Inflammatory macrophage treated with lipopolysaccharide for 4 hours (primary cell): Measurements from ENCODE around the gene PHF11.

Experiments
- DNase-seq: peaks from one replicate; pipeline ENCODE4 v3.0.0-alpha.2; 2020

The PHF11 gene

DNA sequence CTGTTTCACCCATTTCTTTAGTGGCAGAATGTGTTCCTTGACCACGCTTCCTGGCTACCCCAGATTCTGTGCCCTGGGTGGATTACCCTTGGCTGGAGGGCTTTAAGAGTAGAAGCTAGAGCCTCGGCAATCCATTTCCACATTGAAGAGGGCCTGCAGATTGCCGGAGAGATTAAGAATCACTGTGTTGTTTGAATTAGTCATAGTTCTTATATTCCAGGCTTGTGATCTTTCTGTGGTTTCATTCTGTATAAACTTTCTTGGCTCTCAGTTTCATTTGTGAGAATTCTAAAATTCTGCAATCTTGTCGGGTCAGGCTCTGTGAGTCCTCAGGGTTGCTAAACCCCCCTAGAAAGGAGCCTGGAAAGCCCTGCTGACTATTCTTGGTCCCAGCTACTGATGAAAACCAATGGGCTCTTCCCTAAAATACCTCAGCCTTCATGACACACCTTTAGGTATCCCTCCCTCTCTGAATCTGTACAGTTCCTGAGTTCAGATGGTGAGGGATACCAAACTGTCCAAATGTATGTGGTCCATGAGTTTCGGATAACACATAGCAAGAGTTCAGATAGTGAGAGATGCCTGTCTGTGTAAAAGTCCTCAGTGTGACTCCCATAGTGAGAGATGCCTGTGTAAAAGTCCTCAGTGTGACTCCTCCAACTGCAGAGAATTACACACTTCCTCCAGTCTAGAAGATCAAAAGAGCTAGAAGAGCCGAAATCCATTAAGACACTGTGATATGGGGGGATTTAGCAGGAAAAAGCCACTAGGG lies 4.3 kb downstream of the PHF11 start:
- peak; percentile 65 for DNase-seq

DNA sequence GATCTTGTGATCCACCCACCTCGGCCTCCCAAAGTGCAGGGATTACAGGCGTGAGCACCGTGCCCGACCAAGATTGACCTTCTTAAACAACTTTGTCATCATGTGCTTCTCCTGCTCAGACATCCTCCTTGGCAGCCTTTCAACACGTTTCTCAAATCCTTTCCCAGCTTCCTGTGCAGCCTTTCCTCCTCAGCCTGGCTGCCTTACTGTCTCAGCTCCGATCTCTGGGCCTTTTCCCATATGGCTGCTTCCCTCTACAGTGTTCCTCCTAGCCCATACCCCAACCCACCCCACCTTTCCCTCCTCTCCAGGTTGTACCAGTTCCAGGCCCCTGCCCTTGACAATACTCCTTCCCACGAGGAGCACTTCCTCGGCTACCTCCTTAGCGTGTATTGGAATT lies 7.2 kb downstream of the PHF11 start:
- DNase-seq = no peak

DNA sequence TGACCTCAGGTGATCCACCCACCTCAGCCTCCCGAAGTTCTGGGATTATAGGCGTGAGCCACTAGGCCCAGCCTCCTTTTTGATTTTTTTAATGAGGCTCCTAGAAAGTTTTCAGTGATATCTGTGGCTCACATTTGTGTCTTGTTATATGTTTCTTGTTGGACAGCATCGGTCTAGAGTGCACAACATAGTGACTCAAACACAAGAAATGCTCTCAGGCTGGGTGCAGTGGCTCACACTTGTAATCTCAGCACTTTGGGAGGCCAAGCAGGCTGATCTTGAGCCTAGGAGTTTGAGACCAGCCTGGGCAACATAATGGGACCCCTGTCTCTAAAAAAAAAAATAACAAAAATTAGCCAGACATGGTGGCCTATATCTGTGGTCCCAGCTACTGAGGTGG lies 8.2 kb downstream of the PHF11 start:
- no peak for DNase-seq

GRCh38 chr13:49512578-49512977 lies 16.8 kb downstream of the PHF11 start:
- DNase-seq = no peak

GRCh38 chr13:49516467-49516866 lies 20.7 kb downstream of the PHF11 start:
- DNase-seq = no peak

- DNase-seq = no peak
These were observed 21.7 kb downstream of the PHF11 start for GRCh38 chr13:49517461-49517860.

- no peak for DNase-seq
These were observed 25.5 kb downstream of the PHF11 start for GRCh38 chr13:49521224-49521623.

DNA sequence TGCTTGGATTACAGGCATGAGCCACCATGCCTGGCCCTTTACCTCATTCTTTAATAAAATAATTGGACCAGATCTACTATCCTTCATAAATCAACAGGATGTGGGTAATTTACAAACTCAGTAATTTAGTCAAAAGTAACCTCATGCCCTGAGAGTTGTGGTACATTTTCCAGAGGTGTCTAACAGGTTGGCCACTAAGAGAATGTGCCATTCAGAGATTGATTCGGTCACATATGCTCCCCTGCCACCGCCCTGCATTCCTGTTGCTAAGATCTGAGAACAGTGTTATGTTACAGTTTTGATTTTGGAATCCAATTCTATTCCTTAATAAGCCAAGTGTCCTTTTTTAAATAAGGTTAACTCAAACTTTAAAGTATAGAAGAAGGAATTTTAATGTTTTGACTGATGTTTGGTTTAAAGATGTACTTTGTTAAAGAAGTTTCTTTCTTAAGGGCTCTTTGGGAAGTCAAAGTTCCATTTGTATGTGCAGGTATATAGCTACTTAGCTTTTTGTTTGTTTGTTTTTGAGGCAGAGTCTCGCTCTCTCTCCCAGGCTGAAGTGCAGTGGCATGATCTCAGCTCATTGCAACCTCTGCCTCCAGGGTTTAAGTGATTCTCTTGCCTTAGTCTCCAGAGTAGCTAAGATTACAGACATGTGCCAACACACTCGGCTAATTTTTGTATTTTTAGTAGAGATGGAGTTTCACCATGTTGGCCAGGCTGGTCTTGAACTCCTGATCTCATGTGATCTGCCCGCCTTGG lies 29.2 kb downstream of the PHF11 start:
- DNase-seq = no peak

DNA sequence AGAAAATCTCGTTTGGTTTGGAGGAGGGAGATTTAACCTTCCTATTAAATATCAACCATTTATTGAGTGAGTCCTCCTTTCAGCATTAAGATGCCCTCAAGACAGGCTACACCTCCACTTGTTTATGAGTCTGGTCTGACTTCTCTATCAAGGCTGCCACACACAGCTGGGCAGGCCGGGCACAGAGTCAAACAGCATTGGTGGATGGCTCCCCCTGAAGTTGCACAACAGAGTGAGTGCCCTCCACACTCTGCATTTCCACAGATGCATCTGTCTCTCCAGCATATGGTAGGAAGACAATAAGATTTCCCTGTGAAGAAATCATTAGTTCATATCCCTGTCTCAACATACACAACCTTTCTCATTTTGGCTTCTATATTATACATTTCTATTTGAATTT lies 31.4 kb downstream of the PHF11 start:
- DNase-seq = no peak

GRCh38 chr13:49528161-49528560 lies 32.4 kb downstream of the PHF11 start:
- peak; percentile 25 for DNase-seq

DNA sequence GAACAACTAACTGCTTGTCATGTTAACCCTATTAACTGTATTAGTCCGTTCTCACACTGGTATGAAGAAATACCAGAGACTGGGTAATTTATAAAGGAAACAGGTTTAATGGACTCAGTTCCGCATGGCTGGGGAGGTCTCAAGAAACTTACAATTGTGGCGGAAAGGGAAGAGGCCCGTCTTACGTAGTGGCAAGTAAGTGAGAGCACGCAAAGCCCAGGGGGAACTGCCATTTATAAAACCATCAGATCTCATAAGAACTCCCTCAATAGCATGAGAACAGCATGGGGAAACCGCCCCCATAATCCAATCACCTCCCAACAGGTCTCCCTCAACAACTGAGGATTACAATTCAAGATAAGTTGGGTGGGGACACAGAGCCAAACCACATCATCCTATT lies 34.7 kb downstream of the PHF11 start:
- peak; percentile 79 for DNase-seq

DNA sequence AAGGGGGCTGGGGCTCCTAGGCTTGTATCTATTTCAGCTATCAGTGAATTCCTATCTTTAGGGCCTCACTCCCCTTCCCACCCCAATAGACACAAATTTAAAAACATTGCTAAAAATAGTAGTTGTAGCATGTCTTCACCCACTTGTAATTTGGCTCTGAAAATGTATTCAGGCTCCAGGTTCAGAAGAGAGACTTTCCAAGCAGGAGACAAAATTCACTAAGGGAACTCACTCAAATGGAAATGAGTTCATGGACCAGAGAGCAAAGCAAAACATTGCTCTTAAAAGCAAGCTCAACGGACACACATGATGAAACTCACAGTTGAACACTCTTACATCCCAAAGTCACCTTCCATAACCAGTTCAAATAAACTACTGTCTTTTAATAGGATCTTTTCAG lies 36.8 kb downstream of the PHF11 start:
- DNase-seq = no peak

- DNase-seq = no peak
These were observed 37.3 kb downstream of the PHF11 start for GRCh38 chr13:49533011-49533410.

- peak; percentile 62 for DNase-seq
These were observed 38.0 kb downstream of the PHF11 start for GRCh38 chr13:49533591-49534269.

DNA sequence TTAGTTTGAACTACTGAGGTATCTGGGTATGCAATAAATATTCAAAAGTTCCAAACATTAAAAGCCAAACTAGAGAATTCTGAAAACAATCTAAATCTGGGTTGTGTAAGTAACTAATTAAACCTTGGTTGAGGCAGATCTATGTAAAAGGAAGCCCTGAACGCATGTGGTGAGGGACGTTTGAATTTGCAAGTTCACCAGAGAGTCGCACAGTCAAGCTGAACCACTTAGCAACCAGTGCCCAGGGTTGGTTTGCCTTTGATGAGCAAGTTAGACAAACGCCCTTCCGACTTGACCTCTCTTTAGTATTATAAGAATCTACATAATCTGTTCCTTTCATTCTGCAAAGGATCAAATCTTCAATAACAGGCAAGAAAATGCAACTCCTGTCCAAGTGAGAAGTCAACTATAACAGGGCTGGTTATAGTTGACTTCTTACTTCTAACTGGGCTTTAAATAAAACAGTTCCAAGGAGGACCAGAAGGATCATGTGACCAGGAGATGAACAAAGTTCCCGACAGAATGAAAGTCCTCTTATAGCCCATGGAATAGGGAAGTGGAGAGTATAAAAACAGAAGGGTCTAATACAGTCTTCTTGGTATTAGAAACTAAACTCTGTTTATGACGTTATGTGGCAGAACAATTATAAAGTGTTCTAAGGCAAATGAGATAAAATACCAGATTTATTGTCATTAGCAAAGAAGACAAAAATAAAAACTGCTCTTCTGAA lies 40.6 kb downstream of the PHF11 start:
- DNase-seq = peak; percentile 60

GRCh38 chr13:49538404-49538803 lies 42.7 kb downstream of the PHF11 start:
- DNase-seq = no peak

DNA sequence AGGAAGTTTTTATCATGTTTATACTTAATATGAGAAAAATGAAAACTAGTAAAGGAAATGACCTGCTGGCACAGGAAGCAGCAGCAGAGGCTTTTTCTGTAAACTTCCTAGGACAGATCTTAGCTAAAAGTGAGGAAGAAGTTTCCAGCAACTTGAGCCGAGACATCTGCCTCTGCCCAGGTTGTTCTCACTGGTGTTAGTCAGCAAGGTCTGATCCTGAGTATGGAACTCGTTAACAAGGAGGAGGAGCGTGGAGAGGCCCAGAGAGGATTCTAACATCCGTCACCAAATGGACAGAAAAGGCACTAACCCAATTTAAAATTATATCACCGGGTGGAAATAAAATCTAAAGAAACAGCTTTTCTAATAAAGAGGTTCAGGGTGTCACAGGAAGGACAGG lies 43.6 kb downstream of the PHF11 start:
- DNase-seq = no peak

DNA sequence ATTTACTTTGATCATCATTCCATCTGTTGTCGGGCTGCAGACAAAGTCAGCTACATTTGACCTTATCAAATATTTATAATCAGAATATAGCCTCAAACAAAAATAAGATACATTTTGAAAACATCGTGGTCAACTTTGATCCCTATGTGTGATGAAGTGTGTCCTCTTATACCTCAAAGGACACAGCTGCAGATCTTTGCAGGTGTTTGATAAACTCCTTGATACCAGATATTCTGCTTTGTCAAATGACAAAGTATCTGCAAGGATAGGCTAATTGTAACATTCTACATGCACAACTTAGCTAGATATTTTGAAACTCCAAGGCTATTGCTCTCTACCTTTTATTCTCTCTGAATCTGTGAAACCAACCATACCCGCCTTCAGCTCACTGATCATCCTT lies 44.0 kb downstream of the PHF11 start:
- DNase-seq = no peak

DNA sequence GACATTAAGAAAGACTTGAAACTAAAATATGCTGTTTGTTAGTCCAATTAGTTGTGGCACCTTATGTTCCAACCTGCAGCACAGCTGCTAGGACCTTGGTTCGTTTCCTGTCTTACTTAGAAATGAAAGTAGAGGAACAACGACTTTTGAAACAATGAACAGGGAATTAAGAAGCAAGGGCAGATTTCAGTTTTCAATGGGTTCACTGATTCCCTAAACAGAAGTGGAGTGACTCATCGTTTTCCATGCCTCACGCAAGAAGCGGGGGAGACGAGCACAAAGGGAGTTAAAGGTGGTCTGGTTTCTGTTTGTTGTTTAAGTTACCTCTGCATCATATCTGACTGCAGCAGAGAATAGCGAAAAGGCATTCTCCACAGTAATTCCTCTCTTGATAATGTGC lies 44.8 kb downstream of the PHF11 start:
- peak; percentile 46 for DNase-seq

DNA sequence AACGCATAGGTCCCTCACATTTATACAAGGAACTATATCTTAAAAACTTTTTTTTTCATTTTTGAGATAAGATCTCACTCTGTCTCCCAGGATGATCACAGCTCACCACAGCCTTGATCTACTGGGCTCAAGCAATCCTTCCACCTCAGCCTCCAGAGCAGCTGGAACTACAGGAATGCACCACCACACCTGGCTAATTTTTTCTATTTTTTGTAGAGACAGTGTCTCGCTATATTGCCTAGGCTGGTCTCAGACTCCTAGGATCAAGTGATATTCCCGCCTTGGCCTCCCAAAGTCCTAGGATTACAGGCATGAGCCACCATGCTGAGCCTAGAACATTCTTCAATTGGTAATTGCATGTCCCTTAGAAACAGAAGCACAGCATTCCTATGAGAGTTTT lies 47.9 kb downstream of the PHF11 start:
- DNase-seq = no peak

- no peak for DNase-seq
These were observed 49.9 kb downstream of the PHF11 start for GRCh38 chr13:49545661-49546060.

- no peak for DNase-seq
These were observed 50.8 kb downstream of the PHF11 start for GRCh38 chr13:49546561-49546960.

DNA sequence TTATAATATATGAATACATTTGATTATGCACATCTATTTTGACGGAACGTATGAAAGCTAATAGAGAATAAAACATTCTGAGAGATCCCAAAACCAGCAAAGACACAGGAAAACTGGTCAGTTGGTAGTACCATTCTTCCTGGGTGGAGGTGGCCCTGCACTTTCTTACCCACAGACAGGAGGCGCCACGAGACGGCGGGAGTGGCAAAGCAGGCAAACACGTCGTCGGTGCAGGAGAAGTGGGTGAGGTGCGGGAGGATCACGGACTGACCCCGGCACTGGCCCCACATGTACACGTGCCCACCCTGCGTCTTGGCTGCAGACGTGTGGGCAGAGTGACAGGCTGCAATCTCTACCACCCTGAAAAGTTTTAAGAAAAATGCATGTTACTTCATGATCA lies 53.5 kb downstream of the PHF11 start:
- DNase-seq = no peak
